GM15510 (cell line): ENCODE measurements around the gene EFHC1.

Experiments used
- POLR2A ChIP-seq: IDR thresholded peaks from 3 replicates; pipeline ENCODE4 v1.6.1; 2011; ENCODE audit warnings: borderline replicate concordance; ENCODE audit not compliant: insufficient read length; ENCODE audit errors: extremely low read depth

Gene EFHC1

GRCh38 chr6:52534363-52534762, 114.2 kb downstream of the EFHC1 start:
- TF ChIP-seq POLR2A, result no peak

DNA sequence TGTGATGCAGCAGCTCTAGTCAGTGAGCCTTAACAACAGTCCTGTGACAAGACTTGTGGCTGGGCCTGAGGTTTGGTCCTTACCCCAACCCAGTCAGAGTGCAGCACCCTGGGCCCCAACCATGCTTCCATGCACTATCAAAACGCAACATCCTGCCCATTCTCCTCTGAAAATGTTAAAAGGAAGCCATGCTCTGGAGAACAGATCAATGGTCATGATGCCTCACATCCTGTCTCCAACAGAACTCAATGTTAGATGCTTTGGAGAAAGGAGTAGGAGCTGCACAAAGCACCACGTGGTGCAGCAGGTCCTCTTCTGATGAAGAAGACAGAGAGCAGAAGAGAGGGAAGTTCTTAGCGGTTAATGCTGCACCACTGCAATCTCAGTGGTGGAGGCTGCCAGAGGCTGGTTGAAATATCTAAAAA, 114.8 kb downstream of the EFHC1 start:
- TF ChIP-seq POLR2A, result no peak

- TF ChIP-seq POLR2A, result no peak
These were observed 115.7 kb downstream of the EFHC1 start for GRCh38 chr6:52535711-52536423.

- no peak for TF ChIP-seq POLR2A
These were observed 116.3 kb downstream of the EFHC1 start for GRCh38 chr6:52536424-52536916.

GRCh38 chr6:52537001-52537753, 117.0 kb downstream of the EFHC1 start:
- no peak for TF ChIP-seq POLR2A

DNA sequence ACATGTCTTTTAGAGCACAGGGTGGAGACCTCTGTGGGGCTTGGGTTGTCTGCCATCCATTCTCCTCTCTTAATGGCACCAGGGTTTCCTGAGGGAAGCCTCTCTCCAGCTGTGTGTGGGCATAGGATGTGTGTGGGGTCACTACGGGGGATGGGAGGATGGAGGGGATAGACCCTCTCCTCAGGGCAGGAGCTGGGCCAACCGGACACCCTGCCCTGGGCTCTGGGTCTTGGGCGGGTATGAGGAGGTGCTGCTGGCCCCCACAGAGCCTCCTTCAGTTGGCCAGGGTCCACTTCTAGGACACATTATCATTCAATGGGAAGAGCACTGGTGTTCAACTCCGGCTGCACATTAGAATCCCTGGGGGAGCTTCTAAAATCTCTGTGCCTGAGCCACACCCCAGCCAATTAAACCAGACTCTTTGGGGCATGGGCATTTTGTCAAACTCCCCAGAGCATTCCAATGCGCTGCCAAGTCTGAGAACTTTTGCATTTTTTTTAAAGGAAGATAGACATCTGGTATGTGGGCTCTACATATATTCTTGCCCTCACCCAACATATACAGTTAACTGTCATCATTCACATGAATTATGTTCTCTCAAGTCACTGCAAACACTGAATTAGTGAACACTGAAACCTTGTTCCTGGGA, 118.2 kb downstream of the EFHC1 start:
- no peak for TF ChIP-seq POLR2A

- TF ChIP-seq POLR2A, result no peak
These were observed 118.8 kb downstream of the EFHC1 start for GRCh38 chr6:52538901-52539354.

DNA sequence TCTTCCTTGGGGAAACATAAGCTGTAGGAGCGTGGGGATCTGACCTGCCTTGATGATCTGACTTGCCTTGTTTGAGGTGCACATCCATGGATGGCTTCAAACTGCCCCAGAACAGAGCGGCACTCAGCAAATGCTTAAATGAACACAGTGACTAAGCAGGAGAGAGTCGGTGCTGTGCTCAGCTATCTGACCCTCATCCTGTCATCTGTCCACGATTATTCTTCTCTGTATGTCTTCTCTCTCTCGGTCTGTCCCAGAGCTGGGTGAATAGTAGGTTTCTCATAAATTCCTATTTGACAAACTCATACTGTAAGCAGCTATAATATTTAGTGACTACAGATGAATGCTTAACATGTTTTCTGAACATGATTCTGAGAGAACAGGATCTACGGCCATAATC, 119.5 kb downstream of the EFHC1 start:
- no peak for TF ChIP-seq POLR2A

GRCh38 chr6:52540286-52540902, 120.3 kb downstream of the EFHC1 start:
- no peak for TF ChIP-seq POLR2A

- no peak for TF ChIP-seq POLR2A
These were observed 121.0 kb downstream of the EFHC1 start for GRCh38 chr6:52541135-52541534.

GRCh38 chr6:52543262-52543661, 123.1 kb downstream of the EFHC1 start:
- no peak for TF ChIP-seq POLR2A

DNA sequence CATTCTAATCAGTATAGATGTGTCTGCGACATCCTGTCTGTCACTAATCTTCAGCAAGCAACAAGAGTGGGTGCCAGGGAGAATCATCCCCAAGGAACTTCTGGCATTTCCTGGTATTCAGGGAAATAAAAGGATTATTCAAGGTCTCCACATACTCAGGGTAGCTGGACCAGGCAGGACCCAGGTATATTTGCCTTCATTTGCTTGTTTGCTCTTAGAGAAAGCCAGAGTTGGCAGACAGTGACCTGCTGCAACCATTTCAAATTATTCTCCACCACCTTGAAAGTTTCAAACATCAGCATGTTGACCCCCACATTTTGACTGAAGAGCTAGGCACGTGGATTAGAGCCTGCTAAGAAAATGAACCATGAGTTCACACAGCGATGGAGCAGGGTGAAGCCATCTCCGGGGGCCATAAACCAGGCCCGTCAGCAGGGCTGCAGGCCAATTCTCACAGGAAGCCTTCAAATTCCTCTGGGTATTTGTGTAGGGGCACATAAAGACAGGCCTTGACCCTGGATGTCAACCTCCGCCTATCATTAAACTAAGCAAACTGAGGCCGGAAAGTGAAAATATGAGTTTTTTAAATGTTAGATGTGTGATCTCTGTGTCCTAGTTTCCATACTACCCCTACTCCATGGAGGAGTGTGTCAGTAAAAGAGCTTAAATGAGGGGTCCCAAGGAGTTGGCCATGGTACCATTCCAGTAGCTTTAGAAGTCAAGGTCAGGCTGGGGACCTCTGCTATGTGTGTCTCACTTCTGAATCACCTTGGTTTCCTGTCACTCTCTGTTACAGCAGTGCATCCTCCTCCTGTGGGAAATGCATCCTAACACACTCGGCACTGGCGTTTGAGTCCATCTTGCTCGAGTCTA, 123.8 kb downstream of the EFHC1 start:
- no peak for TF ChIP-seq POLR2A

GRCh38 chr6:52544602-52545405, 124.7 kb downstream of the EFHC1 start:
- TF ChIP-seq POLR2A, result no peak

DNA sequence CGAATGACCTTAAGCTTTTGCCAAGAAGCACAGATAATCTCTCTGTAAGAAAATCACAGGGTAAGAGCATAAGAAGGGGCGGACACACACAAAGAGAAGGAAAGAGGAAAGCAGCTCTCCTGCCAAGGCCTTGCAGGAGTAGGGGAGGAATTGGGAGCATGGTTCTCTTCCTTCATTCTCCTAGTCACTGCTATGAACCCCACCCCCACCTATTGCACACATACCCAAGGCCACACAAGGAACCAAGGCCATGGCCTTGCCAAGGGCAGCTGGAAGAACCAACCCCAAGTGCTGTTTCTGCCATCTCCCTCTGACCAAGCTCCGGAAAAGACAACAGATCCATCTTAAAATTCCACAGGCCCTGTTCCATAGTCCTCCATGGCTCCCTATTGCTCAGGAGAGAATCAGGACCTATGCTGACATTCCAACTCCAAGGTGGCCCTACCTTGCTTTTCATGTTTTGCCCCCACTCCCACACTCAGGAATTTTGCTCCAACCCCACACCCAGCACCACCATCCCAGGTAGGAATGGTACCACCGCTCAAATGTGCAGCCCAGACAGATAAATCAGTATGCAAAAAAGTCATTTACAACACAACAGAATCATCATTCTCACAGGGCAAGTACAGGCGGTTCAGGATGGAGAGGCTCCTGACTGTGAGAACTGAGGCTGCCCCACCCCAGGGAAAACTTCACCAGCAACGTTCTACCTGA, 125.4 kb downstream of the EFHC1 start:
- TF ChIP-seq POLR2A, result no peak
